Spleen (tissue), 11 donors: ENCODE measurements around the gene BPI. TPM values are rescaled to one million over a fixed set of nuclear protein-coding genes. Genes with fewer than 3 reads are reported as not detected.

Source experiments
- DNase-seq: peaks from one replicate; pipeline ENCODE4 v3.0.0-alpha.2; 2020
- H3K27ac ChIP-seq, 8 donors: fragments of 200-600 bp; sonication (generic) in 7 of 8; 1 replicate in 4 of 8; 2 replicates in 4 of 8; pipeline versions ENCODE4 v1.5.0 to v1.8.0; 2016 to 2021; ENCODE audit warnings: inconsistent platforms in 4 of 8, mild to moderate bottlenecking in 4 of 8, moderate library complexity in 1 of 8
- H3K27me3 ChIP-seq, 7 donors: fragments of 200-600 bp; sonication (generic) in 6 of 7; replicated peaks in 1 of 7; 1 replicate in 4 of 7; 2 replicates in 3 of 7; pipeline versions ENCODE4 v1.5.0 to v1.8.0; 2016 to 2021; ENCODE audit warnings: inconsistent platforms in 3 of 7, mild to moderate bottlenecking in 1 of 7
- H3K36me3 ChIP-seq, 6 donors: fragments of 200-600 bp; sonication (generic) in 5 of 6; 1 replicate in 4 of 6; 2 replicates in 2 of 6; pipeline versions ENCODE4 v1.5.0 to v1.8.0; 2016 to 2021; ENCODE audit warnings: inconsistent platforms in 2 of 6
- H3K4me1 ChIP-seq, 6 donors: fragments of 200-600 bp; sonication (generic) in 5 of 6; 1 replicate in 3 of 6; 2 replicates in 3 of 6; pipeline versions ENCODE4 v1.5.0 to v1.8.0; 2016 to 2021; ENCODE audit warnings: inconsistent platforms in 3 of 6
- H3K4me3 ChIP-seq, 8 donors: fragments of 200-600 bp; sonication (generic) in 7 of 8; 1 replicate in 4 of 8; 2 replicates in 4 of 8; pipeline versions ENCODE4 v1.5.0 to v1.8.0; 2016 to 2021; ENCODE audit warnings: inconsistent platforms in 4 of 8, mild to moderate bottlenecking in 4 of 8, moderate library complexity in 2 of 8
- H3K9me3 ChIP-seq, 8 donors: fragments of 200-600 bp; sonication (generic) in 7 of 8; 1 replicate in 4 of 8; 2 replicates in 4 of 8; pipeline versions ENCODE4 v1.5.0 to v1.8.0; 2016 to 2021; ENCODE audit warnings: inconsistent platforms in 4 of 8
- CTCF ChIP-seq, 11 experiments: fragments of 200-600 bp in 7 of 11; fragments of 450-650 bp in 4 of 11; sonication (generic) in 4 of 11; IDR thresholded peaks in 8 of 11; conservative IDR thresholded peaks in 3 of 11; 1 replicate in 7 of 11; 2 replicates in 4 of 11; pipeline versions ENCODE4 v1.4.0 to v1.8.0; 2016 to 2021; ENCODE audit warnings: antibody characterized with exemption in 11 of 11, inconsistent platforms in 4 of 11, mild to moderate bottlenecking in 1 of 11
- POLR2A ChIP-seq, 3 donors: fragments of 450-650 bp; IDR thresholded peaks; one replicate each; pipeline ENCODE4 v1.5.1; 2017; ENCODE audit warnings: antibody characterized with exemption in 3 of 3, mild to moderate bottlenecking in 1 of 3
- POLR2AphosphoS5 ChIP-seq, 3 donors: sonication (generic); formaldehyde crosslinking; IDR thresholded peaks; one replicate each; pipeline ENCODE4 v1.5.1; 2017; ENCODE audit warnings: antibody characterized with exemption in 3 of 3
- WGBS, 5 donors: extraction: QIAGEN DNeasy Blood & Tissue Kit in 3 of 5; methylation state at CpG; one replicate each; pipeline versions ENCODE4 v1.1.5 to v1.1.7; 2013 to 2018; 5-methylcytosine and 5-hydroxymethylcytosine counted together
- intact Hi-C: fragments of 100-400 bp; cut with DNase I; formaldehyde crosslinking; loops from one replicate; pipeline ENCODE4 v1.15.0; 2023; ENCODE audit warnings: low total_unique reads
- polyA plus RNA-seq, 3 donors: library from polyadenylated mRNA; stranded (reverse); fragments of 200-250 nt; gene quantifications; one replicate each; pipeline ENCODE4 v1.2.1, GENCODE V29; 2013
- total RNA-seq, 7 donors: library from RNA; depleted of rRNA in 3 of 7; stranded (reverse); fragments of >200 nt in 3 of 7; fragmentation: NEBNext Ultra II Directional in 4 of 7; extraction: Animal tissue kit (Norgen Biotek cat#: 25700) in 4 of 7; gene quantifications; one replicate each; pipeline versions ENCODE4 v1.1.0 to v1.2.1, GENCODE V29; 2016 to 2021
- donor health status: healthy with polysubstance abuse.
- donor health status: DM: no; HTN: no; CAD: no; lungs with moderate emphysema.
- donor health status: DM: no; HTN: no; CAD: no.
- donor health status: Bipolar disorder and iron deficiency.
- donor health status: healthy.
- donor health status: DM: no; HTN: no; CAD: no.
- donor health status: DM: yes; HTN: yes; CAD: no.

The BPI gene
- total and polyA plus RNA-seq, 10 donors, result 1.1 to 49.4 (median 4.3) TPM

DNA sequence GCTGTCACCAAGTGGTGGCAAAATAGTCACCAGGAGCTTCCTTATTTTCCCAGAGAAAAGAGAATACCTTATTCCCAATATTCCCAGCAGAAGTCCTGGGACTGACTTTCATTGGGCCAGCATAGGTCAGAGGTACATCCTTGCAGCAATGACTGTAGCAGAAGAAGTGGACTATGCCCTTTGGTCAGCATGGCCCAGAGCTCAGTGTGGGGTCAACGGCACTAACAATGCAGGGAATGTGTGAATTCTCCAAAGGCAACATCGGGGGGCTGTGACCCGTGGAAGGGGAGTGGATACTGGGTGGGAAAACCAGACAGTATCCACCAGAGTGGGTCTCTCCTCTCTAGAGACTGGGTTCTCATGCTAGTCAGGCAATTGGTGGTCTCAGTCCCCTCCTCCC lies 26.7 kb downstream of the BPI start:
- Histone ChIP-seq H3K36me3 (peaks cover 0 to 74% (median 0%) of the 10 kb centered on the region in 6 donors), H3K4me1 (no peaks in the 10 kb centered on the region), H3K4me3 (no peak overlapping the region), H3K27me3 (peaks cover 0 to 52% (median 0%) of the 10 kb centered on the region in 7 donors), H3K27ac (no peak overlapping the region), H3K9me3 (no peaks in the 10 kb centered on the region)
- intact Hi-C loops, result no loop called here
- TF ChIP-seq POLR2A (IDR thresholded peaks at IDR 0.05) (no peak), POLR2AphosphoS5 (IDR thresholded peaks at IDR 0.05) (no peak), CTCF (IDR thresholded peaks at IDR 0.05 in 8 of 11, conservative IDR thresholded peaks at IDR 0.05 in 3 of 11) (no peak)
- DNase-seq, result no peak
- 45 to 75% (median 63%) methylated on average over 3 of the region's 3 CpGs for WGBS, 5 donors

DNA sequence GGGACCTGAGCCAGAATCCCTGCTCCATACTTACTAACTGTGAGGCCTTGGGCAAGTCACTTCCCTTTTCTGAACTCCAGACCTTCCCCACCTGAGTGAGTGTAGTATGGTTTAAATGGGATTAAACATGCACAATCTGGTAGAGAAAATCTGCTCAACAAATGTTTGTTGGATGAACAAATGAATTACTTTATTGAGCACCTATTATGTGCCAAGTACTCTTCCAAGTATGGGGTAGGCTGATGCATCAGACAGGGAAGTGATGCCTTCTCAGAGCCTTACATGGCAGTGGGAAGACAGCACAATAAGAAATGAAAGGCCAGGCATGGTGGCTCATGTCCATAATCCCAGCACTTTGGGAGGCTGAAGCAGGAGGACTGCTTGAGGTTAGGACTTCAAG lies 27.3 kb downstream of the BPI start:
- no peak for DNase-seq
- Histone ChIP-seq H3K27ac (no peak overlapping the region), H3K36me3 (peaks cover 0 to 74% (median 0%) of the 10 kb centered on the region in 6 donors), H3K4me1 (no peaks in the 10 kb centered on the region), H3K27me3 (peaks cover 0 to 58% (median 0%) of the 10 kb centered on the region in 7 donors), H3K9me3 (no peaks in the 10 kb centered on the region), H3K4me3 (no peak overlapping the region)
- intact Hi-C loops, result no loop called here
- TF ChIP-seq POLR2AphosphoS5 (IDR thresholded peaks at IDR 0.05) (no peak), CTCF (IDR thresholded peaks at IDR 0.05 in 8 of 11, conservative IDR thresholded peaks at IDR 0.05 in 3 of 11) (no peak), POLR2A (IDR thresholded peaks at IDR 0.05) (no peak)

DNA sequence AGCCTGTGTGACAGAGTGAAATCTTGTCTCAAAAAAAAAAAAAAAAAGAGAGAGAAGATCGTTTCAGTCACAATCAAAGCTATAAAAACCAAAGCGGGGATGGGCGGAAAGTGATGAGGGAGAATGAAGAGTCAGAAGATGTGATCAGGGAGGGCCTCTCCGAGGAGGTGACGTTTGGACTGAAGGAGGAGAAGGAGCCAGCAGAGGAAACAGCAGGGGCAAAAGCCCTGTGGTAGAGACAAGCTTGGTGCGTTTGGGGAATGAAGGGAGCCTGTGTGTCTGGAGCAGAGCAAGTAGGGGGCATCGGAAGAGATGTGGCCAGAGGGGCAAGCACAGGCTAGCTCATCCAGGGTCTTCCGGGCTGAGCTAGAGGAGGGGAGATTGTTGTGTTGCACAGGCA lies 27.9 kb downstream of the BPI start:
- H3K36me3 ChIP-seq, result peaks cover 0 to 75% (median 0%) of the 10 kb centered on the region in 6 donors
- intact Hi-C loops, result no loop called here
- H3K4me1 ChIP-seq, result no peaks in the 10 kb centered on the region
- TF ChIP-seq POLR2A (IDR thresholded peaks at IDR 0.05), result no peak
- TF ChIP-seq POLR2AphosphoS5 (IDR thresholded peaks at IDR 0.05), result no peak
- TF ChIP-seq CTCF (IDR thresholded peaks at IDR 0.05 in 8 of 11, conservative IDR thresholded peaks at IDR 0.05 in 3 of 11), result no peak
- WGBS, 5 donors, result 80% methylated on average over 8 of the region's 8 CpGs
- no peaks in the 10 kb centered on the region for H3K9me3 ChIP-seq
- peaks cover 0 to 63% (median 0%) of the 10 kb centered on the region in 7 donors for H3K27me3 ChIP-seq
- no peak for DNase-seq
- no peak overlapping the region for H3K27ac ChIP-seq
- no peak overlapping the region for H3K4me3 ChIP-seq

GRCh38 chr20:38334016-38334415 lies 30.1 kb downstream of the BPI start:
- H3K4me1 ChIP-seq, result no peaks in the 10 kb centered on the region
- peaks cover 0 to 58% (median 0%) of the 10 kb centered on the region in 7 donors for H3K27me3 ChIP-seq
- 62 to 86% (median 82%) methylated on average over 8 of the region's 8 CpGs for WGBS, 5 donors
- H3K27ac ChIP-seq, result no peak overlapping the region
- H3K9me3 ChIP-seq, result peaks cover 0 to 18% (median 12%) of the 10 kb centered on the region in 8 donors
- no peak for DNase-seq
- H3K36me3 ChIP-seq, result peaks cover 0 to 58% (median 0%) of the 10 kb centered on the region in 6 donors
- intact Hi-C loops, result no loop called here
- H3K4me3 ChIP-seq, result no peak overlapping the region
- no peak for TF ChIP-seq CTCF (IDR thresholded peaks at IDR 0.05 in 8 of 11, conservative IDR thresholded peaks at IDR 0.05 in 3 of 11)
- TF ChIP-seq POLR2A (IDR thresholded peaks at IDR 0.05), result no peak
